SK-N-SH (cell line): Measurements from ENCODE around the gene EXPH5. TPM values are rescaled to one million over a fixed set of nuclear protein-coding genes. Genes with fewer than 3 reads are reported as not detected.

Experiments
- CTCF ChIA-PET: fragments of 300-600, 350-600 bp; formaldehyde crosslinking; extraction: SDS; loops from one replicate; lab custom pipeline; 2021; lab: Yijun Ruan, JAX
- POLR2A ChIA-PET: fragments of 350-600 bp; sonication (Branson Sonifier 250); formaldehyde crosslinking; extraction: SDS; loops from one replicate; lab custom pipeline; 2020; ENCODE audit warnings: antibody characterized with exemption, inconsistent platforms; lab: Yijun Ruan, JAX
- DNase-seq: peaks from one replicate; pipeline ENCODE4 v3.0.0; 2012
- H2AFZ ChIP-seq: fragments of 200-600 bp; sonication (generic); 2 replicates; pipeline ENCODE4 v1.8.1; 2016; ENCODE audit warnings: antibody characterized with exemption, mild to moderate bottlenecking, low read depth
- H3F3A ChIP-seq: fragments of 200-600 bp; sonication (generic); replicated peaks from 2 replicates; pipeline ENCODE3; 2016; ENCODE audit warnings: antibody characterized with exemption, mild to moderate bottlenecking; ENCODE audit not compliant: insufficient read depth
- H3K27ac ChIP-seq, 2 experiments: fragments of 200-500 bp in 1 of 2; fragments of 200-600 bp in 1 of 2; sonication (Bioruptor generic) in 1 of 2; sonication (generic), shearing (Covaris generic) in 1 of 2; 2 replicates each; pipeline versions ENCODE4 v1.5.1 to v1.6.1; 2014 to 2016; ENCODE audit warnings: low read depth in 2 of 2, inconsistent platforms in 1 of 2, low read length in 1 of 2, mild to moderate bottlenecking in 1 of 2, mixed read lengths in 1 of 2
- H3K27me3 ChIP-seq: fragments of 200-600 bp; sonication (generic), shearing (Covaris generic); 2 replicates; pipeline ENCODE4 v1.6.1; 2016; ENCODE audit warnings: mixed run types; ENCODE audit not compliant: insufficient read depth
- H3K36me3 ChIP-seq, 2 experiments: fragments of 200-500 bp in 1 of 2; fragments of 200-600 bp in 1 of 2; sonication (Bioruptor generic) in 1 of 2; sonication (generic) in 1 of 2; replicated peaks in 1 of 2; 2 replicates each; pipeline versions ENCODE3 to v1.5.1; 2014 to 2016; ENCODE audit warnings: low read length in 1 of 2, mild to moderate bottlenecking in 1 of 2; ENCODE audit not compliant: insufficient read depth in 2 of 2, control insufficient read depth in 1 of 2
- H3K4me1 ChIP-seq, 2 experiments: fragments of 200-500 bp in 1 of 2; fragments of 200-600 bp in 1 of 2; sonication (Bioruptor generic) in 1 of 2; sonication (generic), shearing (Covaris generic) in 1 of 2; 2 replicates each; pipeline versions ENCODE4 v1.5.1 to v1.6.1; 2014 to 2016; ENCODE audit warnings: low read depth in 1 of 2, low read length in 1 of 2, mixed run types in 1 of 2; ENCODE audit not compliant: insufficient read depth in 2 of 2, control insufficient read depth in 1 of 2
- H3K4me2 ChIP-seq: fragments of 200-600 bp; sonication (generic), shearing (Covaris generic); 2 replicates; pipeline ENCODE4 v1.6.1; 2017; ENCODE audit warnings: mixed run types
- H3K4me3 ChIP-seq, 2 experiments: fragments of 200-500 bp in 1 of 2; fragments of 200-600 bp in 1 of 2; sonication (Bioruptor generic) in 1 of 2; sonication (generic), shearing (Covaris generic) in 1 of 2; 2 replicates each; pipeline versions ENCODE4 v1.5.1 to v1.8.1; 2014 to 2016; ENCODE audit warnings: low read depth in 2 of 2, inconsistent platforms in 1 of 2, low read length in 1 of 2, mild to moderate bottlenecking in 1 of 2, mixed read lengths in 1 of 2, moderate library complexity in 1 of 2
- H3K79me2 ChIP-seq: fragments of 200-600 bp; sonication (generic); 2 replicates; pipeline ENCODE4 v1.8.1; 2017; ENCODE audit warnings: mild to moderate bottlenecking; ENCODE audit not compliant: insufficient read depth
- H3K9ac ChIP-seq: fragments of 200-600 bp; sonication (generic); 2 replicates; pipeline ENCODE4 v1.6.1; 2017; ENCODE audit warnings: mixed run types
- H3K9me2 ChIP-seq: fragments of 200-600 bp; sonication (generic); 2 replicates; pipeline ENCODE4 v1.6.1; 2017; ENCODE audit warnings: mixed run types
- H3K9me3 ChIP-seq: fragments of 200-600 bp; sonication (generic); 2 replicates; pipeline ENCODE4 v1.6.1; 2017; ENCODE audit warnings: mixed run types, mild to moderate bottlenecking, moderate library complexity
- H4K20me1 ChIP-seq: fragments of 200-600 bp; sonication (generic); 2 replicates; pipeline ENCODE4 v1.6.1; 2017; ENCODE audit warnings: mild to moderate bottlenecking, mixed run types; ENCODE audit not compliant: insufficient read depth
- MEF2A ChIP-seq: IDR thresholded peaks from 2 replicates; pipeline ENCODE4 v1.4.0; 2012; ENCODE audit warnings: low read depth, borderline replicate concordance
- NRF1 ChIP-seq: IDR thresholded peaks from 2 replicates; pipeline ENCODE4 v1.6.1; 2012; ENCODE audit warnings: low read depth, mild to moderate bottlenecking, low read length
- RXRA ChIP-seq: IDR thresholded peaks from 2 replicates; pipeline ENCODE4 v1.4.0; 2012; ENCODE audit warnings: low read depth, mild to moderate bottlenecking, borderline replicate concordance
- TEAD4 ChIP-seq: IDR thresholded peaks from 2 replicates; pipeline ENCODE4 v1.4.0; 2012; ENCODE audit warnings: mild to moderate bottlenecking, borderline replicate concordance; ENCODE audit not compliant: insufficient read depth
- YY1 ChIP-seq: IDR thresholded peaks from 2 replicates; pipeline ENCODE4 v1.4.0; 2012; ENCODE audit warnings: low read depth, mild to moderate bottlenecking
- WGBS: methylation state at CpG from one replicate; pipeline ENCODE4 v1.1.6; 2017; ENCODE audit warnings: low lambda C conversion rate; 5-methylcytosine and 5-hydroxymethylcytosine counted together
- polyA plus RNA-seq, 3 experiments: library from polyadenylated mRNA; depleted of rRNA; stranded (reverse); fragments of >200 nt; gene quantifications; 2 replicates each; pipeline ENCODE4 v1.2.3, GENCODE V29; 2012
- TF ChIP-seq, protein P1 (sequence below): fragments of 200-600 bp; sonication (generic); IDR thresholded peaks from 2 replicates; pipeline ENCODE4 v1.6.1; 2017; ENCODE audit warnings: antibody characterized with exemption, mild to moderate bottlenecking, moderate library complexity
- TF ChIP-seq, protein P2 (sequence below): IDR thresholded peaks from 2 replicates; pipeline ENCODE4 v1.6.1; 2012; ENCODE audit warnings: mild to moderate bottlenecking, low read depth, low read length, moderate library complexity
- TF ChIP-seq, protein P3 (sequence below): IDR thresholded peaks from 2 replicates; pipeline ENCODE4; 2012

EXPH5 gene
- polyA plus RNA-seq, 1 of the 3 experiments (the other 2 are of a cell fraction), result 0.05 TPM

DNA sequence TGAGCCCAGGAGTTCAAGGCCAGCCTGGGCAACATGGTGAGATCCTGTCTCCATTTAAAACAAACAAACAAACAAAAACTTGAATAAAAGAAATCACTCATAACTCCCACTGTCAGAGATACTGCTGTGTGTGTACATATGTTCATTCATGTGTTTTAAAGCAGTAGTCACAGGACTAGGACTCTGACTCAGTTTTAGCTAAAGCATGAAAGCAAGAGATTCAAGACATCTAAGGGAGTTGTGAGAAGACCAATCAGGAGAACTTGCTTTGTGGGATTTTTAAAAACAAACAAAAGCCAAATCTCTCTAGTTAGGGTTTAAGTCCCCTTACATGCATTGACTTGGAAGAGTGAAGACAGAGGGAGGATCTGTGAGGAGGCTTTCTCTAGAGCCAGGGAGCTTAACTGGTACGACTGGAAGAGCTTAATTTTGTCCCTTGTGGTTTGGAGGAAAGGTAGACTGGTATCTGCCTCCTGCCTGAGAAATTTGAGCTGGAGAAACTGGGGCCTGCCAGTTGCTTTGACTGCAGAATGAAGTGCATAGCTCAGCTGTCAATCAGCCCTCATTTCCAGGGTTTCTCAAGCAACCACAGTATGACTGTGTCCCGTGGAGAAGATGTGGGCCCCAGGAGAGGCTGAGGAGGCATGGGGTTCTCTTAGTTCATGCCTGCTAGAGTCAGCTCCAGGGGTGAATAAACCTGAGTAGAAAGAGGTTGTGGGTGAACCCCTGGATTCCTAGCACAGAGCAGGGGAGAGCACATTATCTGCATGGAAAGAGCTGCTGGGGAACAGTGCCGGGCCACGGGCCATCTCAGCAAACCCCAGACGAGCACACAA, 30.6 kb downstream of the EXPH5 start (continued):
- TF ChIP-seq RXRA (no peak), NRF1 (no peak)
- TF ChIP-seq, protein P1, sequence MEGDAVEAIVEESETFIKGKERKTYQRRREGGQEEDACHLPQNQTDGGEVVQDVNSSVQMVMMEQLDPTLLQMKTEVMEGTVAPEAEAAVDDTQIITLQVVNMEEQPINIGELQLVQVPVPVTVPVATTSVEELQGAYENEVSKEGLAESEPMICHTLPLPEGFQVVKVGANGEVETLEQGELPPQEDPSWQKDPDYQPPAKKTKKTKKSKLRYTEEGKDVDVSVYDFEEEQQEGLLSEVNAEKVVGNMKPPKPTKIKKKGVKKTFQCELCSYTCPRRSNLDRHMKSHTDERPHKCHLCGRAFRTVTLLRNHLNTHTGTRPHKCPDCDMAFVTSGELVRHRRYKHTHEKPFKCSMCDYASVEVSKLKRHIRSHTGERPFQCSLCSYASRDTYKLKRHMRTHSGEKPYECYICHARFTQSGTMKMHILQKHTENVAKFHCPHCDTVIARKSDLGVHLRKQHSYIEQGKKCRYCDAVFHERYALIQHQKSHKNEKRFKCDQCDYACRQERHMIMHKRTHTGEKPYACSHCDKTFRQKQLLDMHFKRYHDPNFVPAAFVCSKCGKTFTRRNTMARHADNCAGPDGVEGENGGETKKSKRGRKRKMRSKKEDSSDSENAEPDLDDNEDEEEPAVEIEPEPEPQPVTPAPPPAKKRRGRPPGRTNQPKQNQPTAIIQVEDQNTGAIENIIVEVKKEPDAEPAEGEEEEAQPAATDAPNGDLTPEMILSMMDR, result no peak

DNA sequence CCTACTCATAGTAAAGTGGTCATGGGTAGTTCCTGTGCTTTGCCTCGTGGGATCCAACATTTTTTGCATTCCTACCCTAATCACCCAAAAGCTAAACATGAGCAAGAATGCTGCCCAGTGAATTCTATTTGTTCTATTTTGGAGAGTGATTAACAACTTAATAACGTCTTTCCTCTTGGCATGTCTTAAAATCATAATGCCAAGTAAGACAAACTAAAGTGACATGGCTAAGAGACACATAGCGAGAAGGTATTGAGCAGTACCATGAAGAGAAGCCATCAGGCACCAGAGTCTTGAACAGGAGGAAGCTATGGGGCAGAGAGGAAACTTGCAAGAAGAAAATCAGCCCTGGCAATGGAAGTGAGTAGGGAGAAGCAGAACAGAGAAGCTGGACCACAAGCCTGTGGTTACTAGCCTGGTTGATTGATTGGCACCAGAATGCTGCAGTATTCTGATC, 32.0 kb downstream of the EXPH5 start:
- no peaks in the 10 kb centered on the region for H3K36me3 ChIP-seq
- no peaks in the 10 kb centered on the region for H3K9me2 ChIP-seq
- no peaks in the 10 kb centered on the region for H3K9me3 ChIP-seq
- no peak for DNase-seq
- TF ChIP-seq, protein P2, sequence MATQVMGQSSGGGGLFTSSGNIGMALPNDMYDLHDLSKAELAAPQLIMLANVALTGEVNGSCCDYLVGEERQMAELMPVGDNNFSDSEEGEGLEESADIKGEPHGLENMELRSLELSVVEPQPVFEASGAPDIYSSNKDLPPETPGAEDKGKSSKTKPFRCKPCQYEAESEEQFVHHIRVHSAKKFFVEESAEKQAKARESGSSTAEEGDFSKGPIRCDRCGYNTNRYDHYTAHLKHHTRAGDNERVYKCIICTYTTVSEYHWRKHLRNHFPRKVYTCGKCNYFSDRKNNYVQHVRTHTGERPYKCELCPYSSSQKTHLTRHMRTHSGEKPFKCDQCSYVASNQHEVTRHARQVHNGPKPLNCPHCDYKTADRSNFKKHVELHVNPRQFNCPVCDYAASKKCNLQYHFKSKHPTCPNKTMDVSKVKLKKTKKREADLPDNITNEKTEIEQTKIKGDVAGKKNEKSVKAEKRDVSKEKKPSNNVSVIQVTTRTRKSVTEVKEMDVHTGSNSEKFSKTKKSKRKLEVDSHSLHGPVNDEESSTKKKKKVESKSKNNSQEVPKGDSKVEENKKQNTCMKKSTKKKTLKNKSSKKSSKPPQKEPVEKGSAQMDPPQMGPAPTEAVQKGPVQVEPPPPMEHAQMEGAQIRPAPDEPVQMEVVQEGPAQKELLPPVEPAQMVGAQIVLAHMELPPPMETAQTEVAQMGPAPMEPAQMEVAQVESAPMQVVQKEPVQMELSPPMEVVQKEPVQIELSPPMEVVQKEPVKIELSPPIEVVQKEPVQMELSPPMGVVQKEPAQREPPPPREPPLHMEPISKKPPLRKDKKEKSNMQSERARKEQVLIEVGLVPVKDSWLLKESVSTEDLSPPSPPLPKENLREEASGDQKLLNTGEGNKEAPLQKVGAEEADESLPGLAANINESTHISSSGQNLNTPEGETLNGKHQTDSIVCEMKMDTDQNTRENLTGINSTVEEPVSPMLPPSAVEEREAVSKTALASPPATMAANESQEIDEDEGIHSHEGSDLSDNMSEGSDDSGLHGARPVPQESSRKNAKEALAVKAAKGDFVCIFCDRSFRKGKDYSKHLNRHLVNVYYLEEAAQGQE, result no peak
- TF ChIP-seq, protein P3, sequence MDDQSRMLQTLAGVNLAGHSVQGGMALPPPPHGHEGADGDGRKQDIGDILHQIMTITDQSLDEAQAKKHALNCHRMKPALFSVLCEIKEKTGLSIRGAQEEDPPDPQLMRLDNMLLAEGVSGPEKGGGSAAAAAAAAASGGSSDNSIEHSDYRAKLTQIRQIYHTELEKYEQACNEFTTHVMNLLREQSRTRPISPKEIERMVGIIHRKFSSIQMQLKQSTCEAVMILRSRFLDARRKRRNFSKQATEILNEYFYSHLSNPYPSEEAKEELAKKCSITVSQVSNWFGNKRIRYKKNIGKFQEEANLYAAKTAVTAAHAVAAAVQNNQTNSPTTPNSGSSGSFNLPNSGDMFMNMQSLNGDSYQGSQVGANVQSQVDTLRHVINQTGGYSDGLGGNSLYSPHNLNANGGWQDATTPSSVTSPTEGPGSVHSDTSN, result no peak
- TF ChIP-seq TEAD4, result no peak
- no peak for TF ChIP-seq MEF2A
- TF ChIP-seq YY1, result no peak
- H3F3A ChIP-seq, result no peaks in the 10 kb centered on the region
- no peaks in the 10 kb centered on the region for H4K20me1 ChIP-seq
- 45% methylated on average over 3 of the region's 3 CpGs for WGBS
- H3K27ac ChIP-seq, result no peak overlapping the region
- H3K4me2 ChIP-seq, result no peak overlapping the region
- H3K79me2 ChIP-seq, result no peaks in the 10 kb centered on the region
- H3K9ac ChIP-seq, result no peak overlapping the region
- peaks cover 0 to 10% of the 10 kb centered on the region in 2 experiments; a peak in 1 of 4 replicates for H3K4me1 ChIP-seq
- no peak overlapping the region for H3K4me3 ChIP-seq
- ChIA-PET CTCF (no interaction called here), POLR2A (no interaction called here)
- no peaks in the 10 kb centered on the region for H3K27me3 ChIP-seq
- H2AFZ ChIP-seq, result no peak overlapping the region
